ENCODE results near the gene TREML4. TPM values are rescaled to one million over a fixed set of nuclear protein-coding genes. Genes with fewer than 3 reads are reported as not detected.

TREML4 gene
- total RNA-seq, 2 donors from 2014 or later: not detected

DNA sequence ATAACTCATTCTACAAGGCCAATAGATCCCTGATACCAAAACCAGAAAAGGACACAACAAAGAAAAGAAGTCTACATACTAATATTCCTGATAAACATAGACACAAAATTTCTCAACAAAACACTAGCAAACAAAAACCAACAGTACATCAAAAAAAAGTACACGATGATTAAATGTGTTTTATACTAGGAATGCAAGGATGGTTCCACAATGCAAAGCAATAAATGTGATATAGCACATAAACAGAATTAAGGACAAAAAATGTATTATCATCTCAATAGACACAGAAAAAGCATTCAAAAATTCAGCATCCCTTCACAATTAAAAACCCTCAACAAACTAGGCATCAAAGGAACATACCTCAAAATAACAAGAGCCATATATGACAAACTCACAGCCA is 35.1 kb downstream of the TREML4 start:
- Histone ChIP-seq H3K9ac (ENCODE audit: extremely low read depth, low read length, poor library complexity, severe bottlenecking) (no peak overlapping the region), H3K27me3 (ENCODE audit: control insufficient read depth, insufficient read depth, low read length, poor library complexity, severe bottlenecking) (no peaks in the 10 kb centered on the region), H3K4me1 (ENCODE audit: control insufficient read depth, insufficient read depth, low read length) (no peaks in the 10 kb centered on the region), H3K4me3 (ENCODE audit: low read length) (no peak overlapping the region), H3K27ac (ENCODE audit: low read depth, low read length) (no peak overlapping the region), H3K9me3 (ENCODE audit: control insufficient read depth, low read length) (peaks cover 28% of the 10 kb centered on the region), H3K36me3 (ENCODE audit: control insufficient read depth, insufficient read depth, low read length) (no peaks in the 10 kb centered on the region)
- peaks cover 16% of the 10 kb centered on the region for H3K9me3 Mint-ChIP-seq
- H3K27ac Mint-ChIP-seq: no peak overlapping the region
- no peaks in the 10 kb centered on the region for H3K4me1 Mint-ChIP-seq
- no peaks in the 10 kb centered on the region for H3K36me3 Mint-ChIP-seq (ENCODE audit: low read depth)
- no peak for DNase-seq
- TF ChIP-seq, protein P1, sequence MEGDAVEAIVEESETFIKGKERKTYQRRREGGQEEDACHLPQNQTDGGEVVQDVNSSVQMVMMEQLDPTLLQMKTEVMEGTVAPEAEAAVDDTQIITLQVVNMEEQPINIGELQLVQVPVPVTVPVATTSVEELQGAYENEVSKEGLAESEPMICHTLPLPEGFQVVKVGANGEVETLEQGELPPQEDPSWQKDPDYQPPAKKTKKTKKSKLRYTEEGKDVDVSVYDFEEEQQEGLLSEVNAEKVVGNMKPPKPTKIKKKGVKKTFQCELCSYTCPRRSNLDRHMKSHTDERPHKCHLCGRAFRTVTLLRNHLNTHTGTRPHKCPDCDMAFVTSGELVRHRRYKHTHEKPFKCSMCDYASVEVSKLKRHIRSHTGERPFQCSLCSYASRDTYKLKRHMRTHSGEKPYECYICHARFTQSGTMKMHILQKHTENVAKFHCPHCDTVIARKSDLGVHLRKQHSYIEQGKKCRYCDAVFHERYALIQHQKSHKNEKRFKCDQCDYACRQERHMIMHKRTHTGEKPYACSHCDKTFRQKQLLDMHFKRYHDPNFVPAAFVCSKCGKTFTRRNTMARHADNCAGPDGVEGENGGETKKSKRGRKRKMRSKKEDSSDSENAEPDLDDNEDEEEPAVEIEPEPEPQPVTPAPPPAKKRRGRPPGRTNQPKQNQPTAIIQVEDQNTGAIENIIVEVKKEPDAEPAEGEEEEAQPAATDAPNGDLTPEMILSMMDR (conservative IDR thresholded peaks at IDR 0.05): no peak
- no peak overlapping the region for H3K4me3 Mint-ChIP-seq
- peaks cover 20% of the 10 kb centered on the region for H3K27me3 Mint-ChIP-seq (ENCODE audit: insufficient read depth)
- no CpG with 5 or more reads among the region's 1 CpG for WGBS, 2 experiments (ENCODE audit: insufficient coverage in 1 of 2, insufficient read length in 1 of 2)

DNA sequence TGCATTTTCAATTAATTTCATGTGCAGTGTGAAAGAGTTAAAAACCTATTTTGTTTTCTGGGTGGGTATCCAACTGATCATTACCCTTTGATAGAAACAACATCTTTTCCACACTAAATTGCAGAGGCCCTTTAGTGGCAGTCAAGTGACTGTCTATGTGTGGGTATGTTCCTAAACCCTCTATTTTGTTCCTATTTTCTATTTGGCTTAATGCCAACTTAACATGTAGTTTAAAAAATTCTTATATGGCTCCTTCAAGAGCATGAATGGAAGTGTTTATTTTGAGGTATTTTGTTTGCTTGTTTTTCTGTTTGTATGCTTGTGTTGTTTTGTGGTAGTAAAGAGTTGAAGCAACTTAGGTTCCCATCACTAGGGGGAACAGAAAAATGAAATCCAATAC is 38.4 kb downstream of the TREML4 start:
- H3K9ac ChIP-seq (ENCODE audit: extremely low read depth, low read length, poor library complexity, severe bottlenecking): no peak overlapping the region
- peaks cover 9% of the 10 kb centered on the region for H3K9me3 Mint-ChIP-seq
- no peaks in the 10 kb centered on the region for H3K4me1 Mint-ChIP-seq
- H3K36me3 ChIP-seq (ENCODE audit: control insufficient read depth, insufficient read depth, low read length): no peaks in the 10 kb centered on the region
- no peak overlapping the region for H3K27ac Mint-ChIP-seq
- no peak overlapping the region for H3K4me3 ChIP-seq (ENCODE audit: low read length)
- DNase-seq: no peak
- TF ChIP-seq, protein P1 (conservative IDR thresholded peaks at IDR 0.05): no peak
- no peaks in the 10 kb centered on the region for H3K27me3 ChIP-seq (ENCODE audit: control insufficient read depth, insufficient read depth, low read length, poor library complexity, severe bottlenecking)
- no peak overlapping the region for H3K4me3 Mint-ChIP-seq
- no peak overlapping the region for H3K27ac ChIP-seq (ENCODE audit: low read depth, low read length)
- no peaks in the 10 kb centered on the region for H3K4me1 ChIP-seq (ENCODE audit: control insufficient read depth, insufficient read depth, low read length)
- no peaks in the 10 kb centered on the region for H3K36me3 Mint-ChIP-seq (ENCODE audit: low read depth)
- peaks cover 9% of the 10 kb centered on the region for H3K27me3 Mint-ChIP-seq (ENCODE audit: insufficient read depth)
- peaks cover 19% of the 10 kb centered on the region for H3K9me3 ChIP-seq (ENCODE audit: control insufficient read depth, low read length)

DNA sequence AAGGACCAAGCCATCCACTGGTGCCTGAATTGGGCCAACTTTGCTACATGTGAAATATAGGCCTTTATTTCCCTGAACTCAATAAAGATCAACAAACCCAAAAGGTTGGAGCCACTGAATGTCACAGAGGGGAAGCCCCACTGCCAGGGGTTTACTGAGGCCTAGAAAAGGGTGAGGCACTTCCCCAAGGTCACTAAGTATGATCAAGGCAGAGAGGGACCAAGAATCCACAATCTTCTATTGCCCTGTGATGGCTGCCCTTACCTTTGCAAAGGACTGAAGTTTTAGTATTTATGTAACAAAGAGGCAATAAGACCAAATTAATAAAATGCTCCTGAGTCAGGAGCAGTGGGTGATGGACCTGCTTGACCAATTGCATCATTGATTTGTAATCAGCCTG is 40.3 kb downstream of the TREML4 start:
- no peaks in the 10 kb centered on the region for H3K27me3 ChIP-seq (ENCODE audit: control insufficient read depth, insufficient read depth, low read length, poor library complexity, severe bottlenecking)
- no peaks in the 10 kb centered on the region for H3K36me3 Mint-ChIP-seq (ENCODE audit: low read depth)
- no peak overlapping the region for H3K4me3 Mint-ChIP-seq
- no peaks in the 10 kb centered on the region for H3K4me1 Mint-ChIP-seq
- H3K9me3 ChIP-seq (ENCODE audit: control insufficient read depth, low read length): peaks cover 4% of the 10 kb centered on the region
- H3K27me3 Mint-ChIP-seq (ENCODE audit: insufficient read depth): peaks cover 9% of the 10 kb centered on the region
- H3K4me1 ChIP-seq (ENCODE audit: control insufficient read depth, insufficient read depth, low read length): no peaks in the 10 kb centered on the region
- H3K36me3 ChIP-seq (ENCODE audit: control insufficient read depth, insufficient read depth, low read length): no peaks in the 10 kb centered on the region
- no peak overlapping the region for H3K9ac ChIP-seq (ENCODE audit: extremely low read depth, low read length, poor library complexity, severe bottlenecking)
- no peak overlapping the region for H3K27ac ChIP-seq (ENCODE audit: low read depth, low read length)
- H3K9me3 Mint-ChIP-seq: peaks cover 4% of the 10 kb centered on the region
- DNase-seq: no peak
- no peak overlapping the region for H3K27ac Mint-ChIP-seq
- TF ChIP-seq, protein P1 (conservative IDR thresholded peaks at IDR 0.05): no peak
- H3K4me3 ChIP-seq (ENCODE audit: low read length): no peak overlapping the region

Data from endodermal cell (in vitro differentiated cells).